Measurements from ENCODE around the gene WDR43.
"Not testable (repeated sequence)": the region's sequence is repeated elsewhere in the genome, so short reads cannot be mapped to it uniquely, and the experiment has no call there.

The WDR43 gene

GRCh38 chr2:28970464-28971160, 76.1 kb downstream of the WDR43 start:
- DNase-seq = no peak

GRCh38 chr2:28972778-28973335, 78.4 kb downstream of the WDR43 start:
- DNase-seq = no peak

- no peak for DNase-seq
These were observed 79.8 kb downstream of the WDR43 start for GRCh38 chr2:28974252-28974651.

- DNase-seq = no peak
These were observed 81.2 kb downstream of the WDR43 start for GRCh38 chr2:28975671-28976070.

GRCh38 chr2:28976584-28976983, 82.1 kb downstream of the WDR43 start:
- no peak for DNase-seq

GRCh38 chr2:28977176-28977875, 82.9 kb downstream of the WDR43 start:
- no peak for DNase-seq

GRCh38 chr2:28978001-28978400, 83.5 kb downstream of the WDR43 start:
- not testable (repeated sequence) for DNase-seq

GRCh38 chr2:28978606-28979005, 84.1 kb downstream of the WDR43 start:
- no peak for DNase-seq

- DNase-seq = no peak
These were observed 84.6 kb downstream of the WDR43 start for GRCh38 chr2:28979041-28979440.

- DNase-seq = peak; percentile 53
These were observed 85.3 kb downstream of the WDR43 start for GRCh38 chr2:28979576-28980366.

GRCh38 chr2:28980368-28981015, 86.0 kb downstream of the WDR43 start:
- DNase-seq = no peak

- no peak for DNase-seq
These were observed 86.6 kb downstream of the WDR43 start, which contains the start of gene TOGARAM2 for GRCh38 chr2:28981016-28981441. TOGARAM2 (plus strand) TSS chr2:28981298; CDS start chr2:28994835, 13,537 bp downstream.

- DNase-seq = no peak
These were observed 87.3 kb downstream of the WDR43 start for GRCh38 chr2:28981620-28982376.

- no peak for DNase-seq
These were observed 88.0 kb downstream of the WDR43 start for GRCh38 chr2:28982381-28982950.

- no peak for DNase-seq
These were observed 92.0 kb downstream of the WDR43 start for GRCh38 chr2:28986429-28986828.

- DNase-seq = no peak
These were observed 95.5 kb downstream of the WDR43 start for GRCh38 chr2:28989973-28990372.

- DNase-seq = no peak
These were observed 96.0 kb downstream of the WDR43 start for GRCh38 chr2:28990445-28990844.

GRCh38 chr2:28991021-28991420, 96.6 kb downstream of the WDR43 start:
- DNase-seq = no peak

GRCh38 chr2:28991460-28991859, 97.0 kb downstream of the WDR43 start:
- DNase-seq = no peak

GRCh38 chr2:28993206-28993960, 98.9 kb downstream of the WDR43 start:
- DNase-seq = no peak

GRCh38 chr2:28994074-28994473, 99.6 kb downstream of the WDR43 start:
- DNase-seq = no peak

Measured in NCI-H2171 (cell line).